Activated CD4-positive, alpha-beta T cell treated with anti-CD3 and anti-CD28 coated beads, Interleukin-2, amount 10 ng/mL, durations not matched to agents 24 days and 14 days (primary cell): ENCODE data around the gene OTULIN. TPM values are rescaled to one million over a fixed set of nuclear protein-coding genes. Genes with fewer than 3 reads are reported as not detected.

Experiments
- total RNA-seq: library from RNA; stranded (reverse); gene quantifications from 2 replicates; pipeline ENCODE4 v1.2.3, GENCODE V29; 2022

The OTULIN gene
- total RNA-seq, 1 donor from 2014 or later, result 52.5 TPM

Other genes with a start within 250 kb of the OTULIN start
- gene OTULINL, start 82.9 kb upstream of the OTULIN start, total RNA-seq, result 9.4 and 11.4 TPM in 2 replicates
- 41.6 and 46.7 TPM in 2 replicates for gene ANKH, start 207.1 kb downstream of the OTULIN start, total RNA-seq